MM.1S (cell line): ENCODE data around the gene POLR1A.

Experiments used
- DNase-seq: peaks from one replicate; pipeline ENCODE4 v3.0.0-alpha.2; 2015
- H2AFZ ChIP-seq: fragments of 300-600 bp; sonication (generic); 2 replicates; pipeline ENCODE4 v1.6.0; 2016; ENCODE audit warnings: antibody characterized with exemption, low read length
- H3F3A ChIP-seq: fragments of 300-600 bp; sonication (generic); 2 replicates; pipeline ENCODE4 v1.6.1; 2016; ENCODE audit warnings: mild to moderate bottlenecking, antibody characterized with exemption, low read length, moderate library complexity, mixed read lengths; ENCODE audit not compliant: insufficient read depth
- H3K27ac ChIP-seq: fragments of 300-600 bp; sonication (generic); 2 replicates; pipeline ENCODE4 v1.5.1; 2016; ENCODE audit warnings: mild to moderate bottlenecking, low read length
- H3K27me3 ChIP-seq: fragments of 300-600 bp; sonication (generic); replicated peaks from 2 replicates; pipeline ENCODE4 v1.6.0; 2016; ENCODE audit warnings: low read length; ENCODE audit not compliant: insufficient read depth
- H3K36me3 ChIP-seq: fragments of 300-600 bp; sonication (generic); replicated peaks from 2 replicates; pipeline ENCODE4 v1.6.1; 2016; ENCODE audit warnings: mild to moderate bottlenecking, low read length, mixed read lengths; ENCODE audit not compliant: insufficient read depth
- H3K4me1 ChIP-seq: fragments of 300-600 bp; sonication (generic); 2 replicates; pipeline ENCODE4 v1.6.1; 2016; ENCODE audit warnings: low read length, mixed read lengths
- H3K4me2 ChIP-seq: fragments of 300-600 bp; sonication (generic); 2 replicates; pipeline ENCODE4 v1.6.0; 2016; ENCODE audit warnings: low read depth, low read length
- H3K4me3 ChIP-seq: fragments of 300-600 bp; sonication (generic); 2 replicates; pipeline ENCODE4 v1.5.1; 2016; ENCODE audit warnings: low read length, mixed read lengths
- H3K79me2 ChIP-seq: fragments of 300-600 bp; sonication (generic); 2 replicates; pipeline ENCODE4 v1.6.1; 2016; ENCODE audit warnings: mixed run types, low read length, mixed read lengths
- H3K9ac ChIP-seq: fragments of 300-600 bp; sonication (generic); 2 replicates; pipeline ENCODE4 v1.6.1; 2016; ENCODE audit warnings: low read length, mixed read lengths
- H3K9me2 ChIP-seq: fragments of 300-600 bp; sonication (generic); replicated peaks from 2 replicates; pipeline ENCODE4 v1.6.1; 2016; ENCODE audit warnings: mild to moderate bottlenecking, low read length, mixed read lengths; ENCODE audit not compliant: insufficient read depth
- H3K9me3 ChIP-seq: fragments of 300-600 bp; sonication (generic); replicated peaks from 2 replicates; pipeline ENCODE4 v1.6.1; 2016; ENCODE audit warnings: mild to moderate bottlenecking, low read length, mixed read lengths; ENCODE audit not compliant: insufficient read depth
- H4K20me1 ChIP-seq: fragments of 300-600 bp; sonication (generic); 2 replicates; pipeline ENCODE4 v1.6.1; 2016; ENCODE audit warnings: mild to moderate bottlenecking, low read length, moderate library complexity, mixed read lengths; ENCODE audit not compliant: insufficient read depth
- EZH2 ChIP-seq: fragments of 300-600 bp; sonication (generic); optimal IDR thresholded peaks from 2 replicates; pipeline ENCODE3; 2017; ENCODE audit warnings: low read depth, mild to moderate bottlenecking, antibody characterized with exemption, low read length, mixed read lengths
- EZH2phosphoT487 ChIP-seq: fragments of 300-600 bp; sonication (generic); IDR thresholded peaks from 2 replicates; pipeline ENCODE4 v1.6.1; 2018; ENCODE audit warnings: antibody characterized with exemption, low read length
- TF ChIP-seq, protein P1 (sequence below): fragments of 300-600 bp; sonication (generic); IDR thresholded peaks from 2 replicates; pipeline ENCODE4 v1.5.1; 2016; ENCODE audit warnings: antibody characterized with exemption, low read length, mixed read lengths

POLR1A gene

DNA sequence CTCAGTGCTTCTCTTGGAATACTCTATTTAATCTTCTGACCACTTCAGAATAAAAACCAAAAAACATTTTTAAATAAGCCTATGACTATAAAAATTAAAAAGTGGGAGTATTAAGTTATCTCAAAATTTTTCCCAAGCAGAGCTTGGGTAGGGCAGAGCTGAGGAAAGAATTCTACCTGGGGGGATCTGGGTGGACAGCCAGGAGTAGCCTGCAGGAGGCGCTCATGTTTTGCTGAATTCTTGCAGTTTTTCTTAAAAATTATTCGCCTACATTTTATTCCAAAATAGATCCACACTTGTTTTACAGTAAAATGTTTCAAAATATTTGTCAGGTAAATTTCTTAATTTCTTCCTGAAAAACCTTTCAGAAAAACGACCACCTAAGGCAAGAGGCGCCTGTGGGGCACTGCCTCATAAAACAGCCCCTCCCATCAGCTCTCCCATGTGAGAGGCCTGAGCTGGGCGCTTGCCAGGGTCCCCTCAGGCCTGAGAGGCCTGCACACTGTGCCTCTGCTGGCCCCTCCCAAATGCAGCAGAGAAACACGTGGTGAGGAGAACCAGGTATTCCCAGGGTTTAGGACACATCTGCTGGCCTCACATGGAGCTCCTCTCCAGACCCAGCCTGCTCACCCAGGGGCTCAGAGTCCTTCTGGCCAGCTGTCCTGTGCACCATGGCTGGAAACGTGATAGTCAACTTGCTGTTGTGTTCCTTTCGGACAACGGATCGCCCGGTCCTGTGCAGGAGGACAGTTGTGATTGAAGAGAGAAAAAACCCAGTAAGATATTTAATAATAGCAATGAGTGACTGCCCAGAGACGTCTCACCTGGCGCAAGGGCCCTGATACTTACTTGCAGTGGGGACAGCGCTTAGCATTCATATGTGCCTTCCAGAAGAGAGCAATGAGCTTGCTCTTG lies 17.5 kb downstream of the POLR1A start:
- TF ChIP-seq EZH2phosphoT487 (no peak), EZH2 (no peak)
- TF ChIP-seq, protein P1, sequence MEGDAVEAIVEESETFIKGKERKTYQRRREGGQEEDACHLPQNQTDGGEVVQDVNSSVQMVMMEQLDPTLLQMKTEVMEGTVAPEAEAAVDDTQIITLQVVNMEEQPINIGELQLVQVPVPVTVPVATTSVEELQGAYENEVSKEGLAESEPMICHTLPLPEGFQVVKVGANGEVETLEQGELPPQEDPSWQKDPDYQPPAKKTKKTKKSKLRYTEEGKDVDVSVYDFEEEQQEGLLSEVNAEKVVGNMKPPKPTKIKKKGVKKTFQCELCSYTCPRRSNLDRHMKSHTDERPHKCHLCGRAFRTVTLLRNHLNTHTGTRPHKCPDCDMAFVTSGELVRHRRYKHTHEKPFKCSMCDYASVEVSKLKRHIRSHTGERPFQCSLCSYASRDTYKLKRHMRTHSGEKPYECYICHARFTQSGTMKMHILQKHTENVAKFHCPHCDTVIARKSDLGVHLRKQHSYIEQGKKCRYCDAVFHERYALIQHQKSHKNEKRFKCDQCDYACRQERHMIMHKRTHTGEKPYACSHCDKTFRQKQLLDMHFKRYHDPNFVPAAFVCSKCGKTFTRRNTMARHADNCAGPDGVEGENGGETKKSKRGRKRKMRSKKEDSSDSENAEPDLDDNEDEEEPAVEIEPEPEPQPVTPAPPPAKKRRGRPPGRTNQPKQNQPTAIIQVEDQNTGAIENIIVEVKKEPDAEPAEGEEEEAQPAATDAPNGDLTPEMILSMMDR, result peak; percentile 48
- H3K9ac ChIP-seq, result no peak overlapping the region
- no peaks in the 10 kb centered on the region for H3K27me3 ChIP-seq
- no peaks in the 10 kb centered on the region for H3K4me1 ChIP-seq
- no peaks in the 10 kb centered on the region; the same call in 1 of the 2 replicates for H4K20me1 ChIP-seq
- H3K9me3 ChIP-seq, result no peaks in the 10 kb centered on the region
- H3K79me2 ChIP-seq, result peaks cover 15% of the 10 kb centered on the region
- no peak overlapping the region for H3K27ac ChIP-seq
- H3K36me3 ChIP-seq, result peaks cover 12% of the 10 kb centered on the region
- H3K9me2 ChIP-seq, result no peaks in the 10 kb centered on the region
- no peak overlapping the region for H3K4me2 ChIP-seq
- no peak for DNase-seq
- no peaks in the 10 kb centered on the region; the same call in 1 of the 2 replicates for H3F3A ChIP-seq
- H2AFZ ChIP-seq, result no peak overlapping the region
- no peak overlapping the region for H3K4me3 ChIP-seq

DNA sequence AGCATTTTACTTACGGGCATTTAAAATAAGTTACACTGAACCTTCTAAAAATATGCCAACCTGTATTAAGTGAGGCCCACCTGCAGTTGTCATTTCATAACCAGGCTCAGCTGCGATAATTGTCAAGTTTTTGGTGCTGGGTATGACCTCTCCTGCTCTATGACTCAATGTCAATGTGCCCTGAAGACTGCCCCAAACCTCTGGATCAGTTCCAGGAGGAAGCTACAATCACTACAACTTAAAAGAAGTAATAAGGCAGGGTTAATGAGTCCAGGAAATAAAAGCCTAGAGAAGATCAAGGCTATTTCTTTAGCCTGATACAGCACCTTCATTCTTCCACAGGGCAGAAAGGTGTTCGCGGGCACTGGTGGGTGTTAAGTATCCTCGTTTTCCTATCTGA lies 22.9 kb downstream of the POLR1A start:
- no peak overlapping the region for H3K27ac ChIP-seq
- H3K4me2 ChIP-seq, result no peak overlapping the region
- DNase-seq, result no peak
- H3K36me3 ChIP-seq, result peaks cover 4% of the 10 kb centered on the region
- no peak overlapping the region for H2AFZ ChIP-seq
- no peak overlapping the region for H3K9ac ChIP-seq
- peaks cover 7% of the 10 kb centered on the region; the same call in 1 of the 2 replicates for H3K79me2 ChIP-seq
- peaks cover 39% of the 10 kb centered on the region for H3F3A ChIP-seq
- no peaks in the 10 kb centered on the region for H3K27me3 ChIP-seq
- peaks cover 37% of the 10 kb centered on the region for H3K4me1 ChIP-seq
- no peaks in the 10 kb centered on the region for H3K9me2 ChIP-seq
- H4K20me1 ChIP-seq, result no peaks in the 10 kb centered on the region
- TF ChIP-seq, protein P1, result no peak
- TF ChIP-seq EZH2 (no peak), EZH2phosphoT487 (no peak)
- H3K9me3 ChIP-seq, result no peaks in the 10 kb centered on the region
- no peak overlapping the region for H3K4me3 ChIP-seq

DNA sequence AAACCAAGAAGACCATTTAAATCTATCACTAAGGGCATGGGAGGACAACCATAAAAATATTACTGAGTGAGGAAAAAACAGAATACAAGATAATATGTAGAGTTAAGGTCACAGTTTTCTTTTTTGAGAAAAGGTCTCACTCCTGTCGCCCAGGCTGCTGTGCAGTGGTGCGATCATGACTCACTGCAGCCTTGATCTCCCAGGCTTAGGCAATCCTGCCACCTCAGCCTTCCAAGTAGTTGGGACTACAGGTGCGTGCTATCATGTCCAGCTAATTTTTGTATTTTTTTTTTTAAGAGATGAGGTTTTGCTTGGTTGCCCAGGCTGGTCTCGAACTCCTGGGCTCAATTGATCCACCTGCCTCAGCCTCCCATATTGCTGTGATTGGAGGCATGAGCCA lies 24.0 kb downstream of the POLR1A start:
- Histone ChIP-seq H3K79me2 (peaks cover 7% of the 10 kb centered on the region; the same call in 1 of the 2 replicates), H3K9me2 (no peaks in the 10 kb centered on the region), H3K9ac (no peak overlapping the region), H3K9me3 (no peaks in the 10 kb centered on the region), H3K4me3 (no peak overlapping the region), H3K27me3 (no peaks in the 10 kb centered on the region), H3K27ac (no peak overlapping the region), H3K4me2 (no peak overlapping the region), H3K4me1 (peaks cover 38% of the 10 kb centered on the region), H3K36me3 (peaks cover 6% of the 10 kb centered on the region; the same call in 1 of the 2 replicates), H3F3A (peaks cover 39% of the 10 kb centered on the region), H4K20me1 (no peaks in the 10 kb centered on the region), H2AFZ (no peak overlapping the region)
- TF ChIP-seq EZH2 (no peak), EZH2phosphoT487 (no peak)
- TF ChIP-seq, protein P1, result no peak
- DNase-seq, result no peak
